HepG2 (cell line): Measurements from ENCODE around the gene MDM4. TPM values are rescaled to one million over a fixed set of nuclear protein-coding genes. Genes with fewer than 3 reads are reported as not detected.

Experiments
- CAMTA2 ChIP-seq: sonication (generic); formaldehyde crosslinking; IDR thresholded peaks from 2 replicates; pipeline ENCODE4 v1.4.0; 2020; ENCODE audit warnings: mild to moderate bottlenecking, missing genetic modification reagents, borderline replicate concordance
- KLF16 ChIP-seq, 2 experiments: sonication (generic) in 1 of 2; formaldehyde crosslinking in 1 of 2; IDR thresholded peaks; 2 replicates each; pipeline versions ENCODE4 v1.6.1 to v1.8.0; 2016 to 2023; ENCODE audit warnings: missing genetic modification reagents in 2 of 2, missing compliant biosample characterization in 1 of 2
- KMT2B ChIP-seq: IDR thresholded peaks from 2 replicates; pipeline ENCODE4 v1.6.1; 2016; ENCODE audit warnings: missing genetic modification reagents, missing compliant biosample characterization
- PAF1 ChIP-seq: IDR thresholded peaks from 2 replicates; pipeline ENCODE4 v1.6.1; 2016; ENCODE audit warnings: missing genetic modification reagents, missing compliant biosample characterization
- RFX3 ChIP-seq: IDR thresholded peaks from 2 replicates; pipeline ENCODE4 v1.6.1; 2016; ENCODE audit warnings: missing biosample characterization, missing genetic modification reagents
- polyA plus RNA-seq, 8 experiments: library from polyadenylated mRNA; depleted of rRNA in 3 of 8; stranded (reverse) in 7 of 8; unstranded in 1 of 8; fragments of >200 nt; fragmentation: Illumina TruSeq in 4 of 8; extraction: Trizol in 4 of 8; gene quantifications; 2 replicates each; pipeline versions ENCODE4 v1.2.1 to v1.2.3, GENCODE V29; 2011 to 2016; ENCODE audit warnings: low read depth in 4 of 8, missing spikeins in 1 of 8, mixed read lengths in 1 of 8; ENCODE audit not compliant: insufficient read depth in 1 of 8
- total RNA-seq, 5 experiments: library from RNA; depleted of rRNA; stranded (reverse); fragments of >200 nt; fragmentation: Illumina TruSeq; extraction: Trizol; gene quantifications; 2 replicates each; pipeline ENCODE4 v1.2.3, GENCODE V29; 2016; ENCODE audit warnings: low read depth in 1 of 5
- TF ChIP-seq, protein P1 (sequence below): sonication (generic); formaldehyde crosslinking; IDR thresholded peaks from 2 replicates; pipeline ENCODE4 v1.9.0; 2022; ENCODE audit warnings: low read depth, missing genetic modification reagents
- TF ChIP-seq, protein P2 (sequence below): sonication (generic); formaldehyde crosslinking; IDR thresholded peaks from 2 replicates; pipeline ENCODE4 v1.5.0; 2020; ENCODE audit warnings: missing genetic modification reagents
- TF ChIP-seq, protein P3 (sequence below): sonication (generic); formaldehyde crosslinking; IDR thresholded peaks from 2 replicates; pipeline ENCODE4 v1.4.0; 2020; ENCODE audit warnings: missing genetic modification reagents
- TF ChIP-seq, protein P4 (sequence below): fragments of 450-650 bp; IDR thresholded peaks from 2 replicates; pipeline ENCODE4 v1.6.1; 2017; ENCODE audit warnings: mild to moderate bottlenecking
- TF ChIP-seq, protein P5 (sequence below): sonication (generic); formaldehyde crosslinking; IDR thresholded peaks from 2 replicates; pipeline ENCODE4 v1.4.0; 2020; ENCODE audit warnings: missing genetic modification reagents

Gene MDM4
- total and polyA plus RNA-seq, 2 of the 13 experiments (the other 11 are each of a cell fraction or from before 2014, with no cell fraction given): 14.9 to 19.0 TPM

DNA sequence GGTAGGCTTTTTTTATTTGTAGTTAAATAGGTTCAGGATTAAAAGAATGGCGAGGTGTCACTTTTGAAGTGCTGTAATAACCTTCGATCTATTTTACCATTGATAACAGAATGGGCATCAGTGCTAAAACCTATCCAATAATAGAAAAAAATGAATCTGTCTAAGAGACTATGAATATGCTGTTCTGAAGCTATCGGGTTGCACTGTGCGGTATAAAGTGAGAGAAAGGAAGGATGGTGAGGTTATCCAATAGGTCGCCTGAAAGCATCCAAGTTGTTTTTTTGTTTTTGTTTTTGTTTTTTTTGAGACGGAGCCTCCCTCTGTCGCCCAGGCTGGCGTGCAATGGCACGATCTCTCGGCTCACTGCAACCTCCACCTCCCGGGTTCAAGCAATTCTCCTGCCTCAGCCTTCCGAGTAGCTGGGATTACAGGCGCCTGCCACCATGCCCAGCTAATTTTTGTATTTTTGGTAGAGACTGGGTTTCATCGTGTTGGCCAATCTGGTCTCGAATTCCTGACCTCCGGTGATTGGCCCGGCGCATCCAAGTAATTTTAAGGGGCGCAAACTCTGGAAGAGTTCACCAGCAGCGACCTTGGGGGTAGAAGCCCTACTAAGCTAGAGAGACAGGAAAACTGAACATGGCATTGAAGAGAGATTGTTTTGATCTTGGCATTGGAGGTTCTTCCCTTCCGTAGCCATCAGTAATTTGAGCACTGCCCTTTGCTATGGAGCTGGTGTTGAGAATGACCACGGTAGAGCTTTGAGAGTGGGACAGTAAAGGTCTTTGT, 8.7 kb upstream of the MDM4 start (continued):
- TF ChIP-seq, protein P1, sequence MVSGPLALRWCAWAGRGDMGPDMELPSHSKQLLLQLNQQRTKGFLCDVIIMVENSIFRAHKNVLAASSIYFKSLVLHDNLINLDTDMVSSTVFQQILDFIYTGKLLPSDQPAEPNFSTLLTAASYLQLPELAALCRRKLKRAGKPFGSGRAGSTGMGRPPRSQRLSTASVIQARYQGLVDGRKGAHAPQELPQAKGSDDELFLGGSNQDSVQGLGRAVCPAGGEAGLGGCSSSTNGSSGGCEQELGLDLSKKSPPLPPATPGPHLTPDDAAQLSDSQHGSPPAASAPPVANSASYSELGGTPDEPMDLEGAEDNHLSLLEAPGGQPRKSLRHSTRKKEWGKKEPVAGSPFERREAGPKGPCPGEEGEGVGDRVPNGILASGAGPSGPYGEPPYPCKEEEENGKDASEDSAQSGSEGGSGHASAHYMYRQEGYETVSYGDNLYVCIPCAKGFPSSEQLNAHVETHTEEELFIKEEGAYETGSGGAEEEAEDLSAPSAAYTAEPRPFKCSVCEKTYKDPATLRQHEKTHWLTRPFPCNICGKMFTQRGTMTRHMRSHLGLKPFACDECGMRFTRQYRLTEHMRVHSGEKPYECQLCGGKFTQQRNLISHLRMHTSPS (CRISPR knock-in tag): no peak
- TF ChIP-seq, protein P2, sequence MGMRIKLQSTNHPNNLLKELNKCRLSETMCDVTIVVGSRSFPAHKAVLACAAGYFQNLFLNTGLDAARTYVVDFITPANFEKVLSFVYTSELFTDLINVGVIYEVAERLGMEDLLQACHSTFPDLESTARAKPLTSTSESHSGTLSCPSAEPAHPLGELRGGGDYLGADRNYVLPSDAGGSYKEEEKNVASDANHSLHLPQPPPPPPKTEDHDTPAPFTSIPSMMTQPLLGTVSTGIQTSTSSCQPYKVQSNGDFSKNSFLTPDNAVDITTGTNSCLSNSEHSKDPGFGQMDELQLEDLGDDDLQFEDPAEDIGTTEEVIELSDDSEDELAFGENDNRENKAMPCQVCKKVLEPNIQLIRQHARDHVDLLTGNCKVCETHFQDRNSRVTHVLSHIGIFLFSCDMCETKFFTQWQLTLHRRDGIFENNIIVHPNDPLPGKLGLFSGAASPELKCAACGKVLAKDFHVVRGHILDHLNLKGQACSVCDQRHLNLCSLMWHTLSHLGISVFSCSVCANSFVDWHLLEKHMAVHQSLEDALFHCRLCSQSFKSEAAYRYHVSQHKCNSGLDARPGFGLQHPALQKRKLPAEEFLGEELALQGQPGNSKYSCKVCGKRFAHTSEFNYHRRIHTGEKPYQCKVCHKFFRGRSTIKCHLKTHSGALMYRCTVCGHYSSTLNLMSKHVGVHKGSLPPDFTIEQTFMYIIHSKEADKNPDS (CRISPR knock-in tag): no peak
- TF ChIP-seq, protein P3, sequence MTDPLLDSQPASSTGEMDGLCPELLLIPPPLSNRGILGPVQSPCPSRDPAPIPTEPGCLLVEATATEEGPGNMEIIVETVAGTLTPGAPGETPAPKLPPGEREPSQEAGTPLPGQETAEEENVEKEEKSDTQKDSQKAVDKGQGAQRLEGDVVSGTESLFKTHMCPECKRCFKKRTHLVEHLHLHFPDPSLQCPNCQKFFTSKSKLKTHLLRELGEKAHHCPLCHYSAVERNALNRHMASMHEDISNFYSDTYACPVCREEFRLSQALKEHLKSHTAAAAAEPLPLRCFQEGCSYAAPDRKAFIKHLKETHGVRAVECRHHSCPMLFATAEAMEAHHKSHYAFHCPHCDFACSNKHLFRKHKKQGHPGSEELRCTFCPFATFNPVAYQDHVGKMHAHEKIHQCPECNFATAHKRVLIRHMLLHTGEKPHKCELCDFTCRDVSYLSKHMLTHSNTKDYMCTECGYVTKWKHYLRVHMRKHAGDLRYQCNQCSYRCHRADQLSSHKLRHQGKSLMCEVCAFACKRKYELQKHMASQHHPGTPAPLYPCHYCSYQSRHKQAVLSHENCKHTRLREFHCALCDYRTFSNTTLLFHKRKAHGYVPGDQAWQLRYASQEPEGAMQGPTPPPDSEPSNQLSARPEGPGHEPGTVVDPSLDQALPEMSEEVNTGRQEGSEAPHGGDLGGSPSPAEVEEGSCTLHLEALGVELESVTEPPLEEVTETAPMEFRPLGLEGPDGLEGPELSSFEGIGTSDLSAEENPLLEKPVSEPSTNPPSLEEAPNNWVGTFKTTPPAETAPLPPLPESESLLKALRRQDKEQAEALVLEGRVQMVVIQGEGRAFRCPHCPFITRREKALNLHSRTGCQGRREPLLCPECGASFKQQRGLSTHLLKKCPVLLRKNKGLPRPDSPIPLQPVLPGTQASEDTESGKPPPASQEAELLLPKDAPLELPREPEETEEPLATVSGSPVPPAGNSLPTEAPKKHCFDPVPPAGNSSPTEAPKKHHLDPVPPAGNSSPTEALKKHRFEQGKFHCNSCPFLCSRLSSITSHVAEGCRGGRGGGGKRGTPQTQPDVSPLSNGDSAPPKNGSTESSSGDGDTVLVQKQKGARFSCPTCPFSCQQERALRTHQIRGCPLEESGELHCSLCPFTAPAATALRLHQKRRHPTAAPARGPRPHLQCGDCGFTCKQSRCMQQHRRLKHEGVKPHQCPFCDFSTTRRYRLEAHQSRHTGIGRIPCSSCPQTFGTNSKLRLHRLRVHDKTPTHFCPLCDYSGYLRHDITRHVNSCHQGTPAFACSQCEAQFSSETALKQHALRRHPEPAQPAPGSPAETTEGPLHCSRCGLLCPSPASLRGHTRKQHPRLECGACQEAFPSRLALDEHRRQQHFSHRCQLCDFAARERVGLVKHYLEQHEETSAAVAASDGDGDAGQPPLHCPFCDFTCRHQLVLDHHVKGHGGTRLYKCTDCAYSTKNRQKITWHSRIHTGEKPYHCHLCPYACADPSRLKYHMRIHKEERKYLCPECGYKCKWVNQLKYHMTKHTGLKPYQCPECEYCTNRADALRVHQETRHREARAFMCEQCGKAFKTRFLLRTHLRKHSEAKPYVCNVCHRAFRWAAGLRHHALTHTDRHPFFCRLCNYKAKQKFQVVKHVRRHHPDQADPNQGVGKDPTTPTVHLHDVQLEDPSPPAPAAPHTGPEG (CRISPR knock-in tag): 0 out of 2 replicates have a peak, but pooled peaks have one; percentile 36
- TF ChIP-seq, protein P4, sequence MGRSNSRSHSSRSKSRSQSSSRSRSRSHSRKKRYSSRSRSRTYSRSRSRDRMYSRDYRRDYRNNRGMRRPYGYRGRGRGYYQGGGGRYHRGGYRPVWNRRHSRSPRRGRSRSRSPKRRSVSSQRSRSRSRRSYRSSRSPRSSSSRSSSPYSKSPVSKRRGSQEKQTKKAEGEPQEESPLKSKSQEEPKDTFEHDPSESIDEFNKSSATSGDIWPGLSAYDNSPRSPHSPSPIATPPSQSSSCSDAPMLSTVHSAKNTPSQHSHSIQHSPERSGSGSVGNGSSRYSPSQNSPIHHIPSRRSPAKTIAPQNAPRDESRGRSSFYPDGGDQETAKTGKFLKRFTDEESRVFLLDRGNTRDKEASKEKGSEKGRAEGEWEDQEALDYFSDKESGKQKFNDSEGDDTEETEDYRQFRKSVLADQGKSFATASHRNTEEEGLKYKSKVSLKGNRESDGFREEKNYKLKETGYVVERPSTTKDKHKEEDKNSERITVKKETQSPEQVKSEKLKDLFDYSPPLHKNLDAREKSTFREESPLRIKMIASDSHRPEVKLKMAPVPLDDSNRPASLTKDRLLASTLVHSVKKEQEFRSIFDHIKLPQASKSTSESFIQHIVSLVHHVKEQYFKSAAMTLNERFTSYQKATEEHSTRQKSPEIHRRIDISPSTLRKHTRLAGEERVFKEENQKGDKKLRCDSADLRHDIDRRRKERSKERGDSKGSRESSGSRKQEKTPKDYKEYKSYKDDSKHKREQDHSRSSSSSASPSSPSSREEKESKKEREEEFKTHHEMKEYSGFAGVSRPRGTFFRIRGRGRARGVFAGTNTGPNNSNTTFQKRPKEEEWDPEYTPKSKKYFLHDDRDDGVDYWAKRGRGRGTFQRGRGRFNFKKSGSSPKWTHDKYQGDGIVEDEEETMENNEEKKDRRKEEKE: no peak
- TF ChIP-seq PAF1 (no peak), RFX3 (no peak), CAMTA2 (CRISPR knock-in tag) (no peak), KMT2B (CRISPR knock-in tag) (0 out of 2 replicates have a peak, but pooled peaks have one; percentile 1), KLF16 (CRISPR knock-in tag; IDR thresholded peaks at IDR 0.05) (no peak)
- TF ChIP-seq, protein P5, sequence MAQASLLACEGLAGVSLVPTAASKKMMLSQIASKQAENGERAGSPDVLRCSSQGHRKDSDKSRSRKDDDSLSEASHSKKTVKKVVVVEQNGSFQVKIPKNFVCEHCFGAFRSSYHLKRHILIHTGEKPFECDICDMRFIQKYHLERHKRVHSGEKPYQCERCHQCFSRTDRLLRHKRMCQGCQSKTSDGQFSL (CRISPR knock-in tag): no peak
